NCI-H2081 (cell line): ENCODE results near the gene MAP4K4.

Experiments
- DNase-seq, 2 experiments: peaks; one replicate each; lab custom pipeline; 2025; lab: John Stamatoyannopoulos, UW

Gene MAP4K4

DNA sequence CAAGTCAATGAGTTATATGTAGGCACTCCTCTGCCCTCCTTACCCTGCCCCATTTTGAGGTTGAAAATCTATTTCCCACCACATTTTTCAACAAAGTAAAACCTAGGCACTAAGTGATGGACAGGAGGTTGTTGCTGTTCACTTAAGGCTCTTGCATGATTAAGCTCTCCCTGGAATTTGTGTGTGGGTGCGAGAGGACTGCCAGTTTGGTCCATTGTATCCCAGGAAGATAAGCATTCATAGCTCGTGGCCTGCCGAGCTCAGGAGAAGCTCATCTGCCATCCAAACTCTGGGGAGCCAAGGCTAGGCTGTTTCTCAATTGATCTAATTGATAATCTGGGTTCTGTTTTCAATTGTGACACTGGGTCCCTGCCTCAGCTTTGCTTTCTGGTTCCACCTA lies 4.7 kb upstream of the MAP4K4 start:
- DNase-seq = no peak

- DNase-seq = no peak
These were observed 3.4 kb upstream of the MAP4K4 start for GRCh38 chr2:101693991-101694588.

DNA sequence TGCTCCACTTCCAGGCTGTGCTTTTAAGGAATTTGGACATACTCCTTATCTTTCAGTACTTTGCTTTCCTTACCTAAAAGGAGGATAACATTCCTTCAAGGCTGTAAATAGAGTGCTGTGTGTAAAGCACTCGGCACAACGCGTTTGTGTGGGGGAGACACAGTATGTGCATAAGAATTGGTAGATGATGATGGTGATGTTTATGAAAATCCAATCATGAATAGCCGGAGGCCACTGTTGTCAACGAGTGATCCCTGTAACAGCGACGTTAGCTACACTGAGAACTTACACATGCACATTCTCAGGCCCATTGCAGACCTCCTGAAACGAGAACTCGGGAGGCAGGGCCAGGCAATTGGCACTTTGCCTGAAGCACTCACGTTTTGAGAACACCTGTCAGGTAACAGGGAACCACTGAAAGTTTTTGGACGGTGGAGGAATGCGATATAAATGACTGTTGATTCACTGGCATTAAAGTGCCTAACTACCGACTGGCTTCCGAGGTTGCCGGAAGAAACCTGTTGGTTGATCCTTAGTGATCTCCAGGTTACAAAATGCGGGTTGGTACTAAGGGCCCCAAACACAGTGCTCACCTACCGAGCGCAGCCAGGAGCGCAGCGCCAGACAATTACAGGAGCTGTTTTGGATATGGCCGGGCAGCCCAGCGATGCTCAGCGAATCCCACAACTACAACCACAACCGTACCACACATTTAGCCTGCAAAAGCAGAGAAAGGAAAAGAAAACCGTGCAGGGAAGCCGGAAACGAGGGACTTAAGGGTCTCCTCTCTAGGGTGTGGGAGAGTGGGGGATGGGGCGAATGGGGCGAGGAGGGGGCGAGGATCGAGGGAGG lies 1.0 kb upstream of the MAP4K4 start:
- DNase-seq = peak; percentile 23 to 25

- DNase-seq = peak in 1 of 2 experiments; percentile 30
These were observed 722 bp downstream of the MAP4K4 start for GRCh38 chr2:101698014-101698843.

- peak; percentile 6 to 21 for DNase-seq
These were observed 1.6 kb downstream of the MAP4K4 start for GRCh38 chr2:101698844-101699754.

- no peak for DNase-seq
These were observed 2.4 kb downstream of the MAP4K4 start for GRCh38 chr2:101699755-101700461.

- DNase-seq = no peak
These were observed 6.5 kb downstream of the MAP4K4 start for GRCh38 chr2:101704046-101704466.

GRCh38 chr2:101704816-101705578 lies 7.5 kb downstream of the MAP4K4 start:
- no peak for DNase-seq

GRCh38 chr2:101706121-101706818 lies 8.8 kb downstream of the MAP4K4 start:
- DNase-seq = no peak

- no peak for DNase-seq
These were observed 9.3 kb downstream of the MAP4K4 start for GRCh38 chr2:101706819-101707177.

- no peak for DNase-seq
These were observed 12.5 kb downstream of the MAP4K4 start for GRCh38 chr2:101710036-101710435.

GRCh38 chr2:101710471-101711318 lies 13.2 kb downstream of the MAP4K4 start:
- no peak for DNase-seq

GRCh38 chr2:101714118-101714517 lies 16.6 kb downstream of the MAP4K4 start:
- no peak for DNase-seq

DNA sequence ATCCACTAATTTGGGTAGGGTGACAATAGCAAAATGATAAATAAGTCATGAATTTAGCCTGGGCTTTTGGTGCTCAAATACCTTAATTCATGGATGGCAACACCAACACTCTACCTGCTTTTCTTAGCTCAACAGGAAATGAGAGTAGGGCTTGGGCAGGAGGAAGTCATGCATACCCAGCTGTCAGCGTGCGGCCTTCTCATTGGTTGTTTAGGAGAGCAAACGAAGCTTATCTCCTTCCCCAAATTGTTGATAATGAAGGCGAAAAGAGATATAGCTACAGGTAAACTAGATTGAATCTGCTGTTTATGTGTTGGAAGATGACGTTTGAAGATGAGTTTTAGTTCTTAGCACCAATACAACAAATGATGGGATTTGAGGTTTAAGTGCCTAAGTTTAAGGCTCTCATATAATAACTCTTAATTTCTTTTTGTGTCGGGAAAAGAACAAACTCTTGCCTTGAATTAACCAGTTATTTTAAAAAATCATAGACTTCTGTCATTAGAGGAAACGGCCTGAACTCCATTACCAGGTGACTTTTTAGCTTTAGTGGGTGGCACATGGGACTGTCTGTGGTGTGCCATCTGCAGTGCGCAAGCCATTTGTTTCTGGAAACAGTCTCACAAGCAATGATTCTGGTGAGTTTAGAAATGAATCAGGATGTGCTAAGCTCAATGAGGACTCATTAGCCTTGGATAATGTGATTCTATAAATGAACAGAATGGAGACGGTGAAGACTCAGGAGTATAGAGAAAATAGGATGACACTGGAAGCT lies 19.8 kb downstream of the MAP4K4 start:
- no peak for DNase-seq

DNA sequence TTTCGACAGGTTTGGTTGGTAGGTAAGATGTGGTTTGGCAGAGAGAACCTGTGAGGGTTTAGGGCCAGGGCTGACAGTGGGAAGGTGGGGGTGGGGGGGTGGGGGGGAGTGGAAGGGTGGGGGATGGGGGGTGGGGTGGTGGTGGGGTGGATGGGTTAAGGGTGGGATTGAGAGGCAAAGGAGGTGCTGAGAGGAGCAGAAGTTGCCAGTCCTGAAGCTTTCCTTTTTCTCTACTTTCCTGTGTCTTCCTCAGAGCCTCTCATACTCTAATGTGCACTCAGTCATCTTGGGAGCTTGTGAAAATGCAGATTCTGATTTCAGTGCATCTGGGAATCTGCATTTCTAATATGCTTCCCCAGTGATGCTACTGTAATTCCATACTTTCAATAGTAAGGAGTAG lies 21.0 kb downstream of the MAP4K4 start:
- DNase-seq = no peak

DNA sequence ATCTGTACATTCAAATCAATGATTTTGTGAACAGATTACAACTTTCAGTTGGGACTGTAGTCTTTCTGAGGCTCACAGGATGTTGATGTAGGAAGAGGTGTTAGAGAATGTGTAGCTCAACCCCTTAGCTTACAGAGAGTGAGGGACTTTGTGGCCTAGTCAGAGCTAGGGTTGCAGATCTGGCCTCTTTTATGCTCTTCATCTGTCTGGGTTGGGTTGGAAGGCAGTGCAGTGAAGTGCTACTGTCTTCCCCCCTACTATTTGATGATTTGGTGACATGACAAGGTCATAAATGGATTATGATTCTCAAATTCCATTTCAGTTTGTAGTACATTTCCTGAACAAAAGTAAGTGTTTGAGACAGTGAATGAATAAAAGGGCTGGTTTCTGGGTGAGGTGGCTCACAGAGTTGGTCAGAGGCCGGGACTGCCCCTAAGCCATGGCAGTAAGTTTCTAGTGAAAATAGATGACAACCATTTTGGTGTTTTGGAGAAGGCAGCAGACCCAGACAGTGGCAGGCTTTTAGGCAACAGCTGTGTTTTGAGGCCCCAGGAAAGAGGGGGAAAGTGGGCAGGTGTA lies 21.6 kb downstream of the MAP4K4 start:
- DNase-seq = no peak

GRCh38 chr2:101720732-101721131 lies 23.2 kb downstream of the MAP4K4 start:
- no peak for DNase-seq
